ENCODE measurements around the gene CTSL.

The CTSL gene
- total RNA-seq, result 7.5 to 10.6 reads per million in 2 donors

DNA sequence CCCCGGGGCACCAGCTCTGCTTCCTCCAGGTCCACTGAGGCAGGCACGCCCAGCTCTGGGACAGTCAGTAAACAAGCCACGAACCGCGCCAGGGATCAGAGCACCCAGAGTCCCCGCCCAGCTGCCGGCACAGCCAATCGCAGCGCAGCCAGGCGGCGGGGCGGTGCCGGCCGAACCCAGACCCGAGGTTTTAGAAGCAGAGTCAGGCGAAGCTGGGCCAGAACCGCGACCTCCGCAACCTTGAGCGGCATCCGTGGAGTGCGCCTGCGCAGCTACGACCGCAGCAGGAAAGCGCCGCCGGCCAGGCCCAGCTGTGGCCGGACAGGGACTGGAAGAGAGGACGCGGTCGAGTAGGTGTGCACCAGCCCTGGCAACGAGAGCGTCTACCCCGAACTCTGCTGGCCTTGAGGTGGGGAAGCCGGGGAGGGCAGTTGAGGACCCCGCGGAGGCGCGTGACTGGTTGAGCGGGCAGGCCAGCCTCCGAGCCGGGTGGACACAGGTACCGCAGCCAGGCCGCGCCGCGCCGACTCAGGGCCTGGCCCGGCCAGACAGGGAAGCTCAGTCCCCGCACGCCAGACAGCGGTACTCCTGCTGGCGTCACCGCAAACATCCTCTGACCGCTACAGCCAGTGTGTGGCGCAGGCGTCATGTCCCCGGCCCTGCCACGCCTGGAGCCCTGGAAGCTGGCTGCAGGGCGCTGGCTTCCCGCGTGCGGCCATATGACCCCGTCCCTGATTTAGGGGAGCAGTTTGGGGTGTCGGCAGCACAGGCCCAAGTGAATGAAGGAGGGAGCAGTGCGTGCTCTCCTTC, at the start of gene CTSL:
Gene CTSL (plus strand): TSS at position 220 of the 810 bp plus-strand sequence. CDS start 1,485 bp downstream, outside the sequence.
- peak in 3 of 5 experiments; percentile 40 to 46 (median 44) for DNase-seq

- no peak for DNase-seq
Observed at GRCh38 chr9:87676976-87677775, 48.7 kb upstream of the CTSL start.

DNA sequence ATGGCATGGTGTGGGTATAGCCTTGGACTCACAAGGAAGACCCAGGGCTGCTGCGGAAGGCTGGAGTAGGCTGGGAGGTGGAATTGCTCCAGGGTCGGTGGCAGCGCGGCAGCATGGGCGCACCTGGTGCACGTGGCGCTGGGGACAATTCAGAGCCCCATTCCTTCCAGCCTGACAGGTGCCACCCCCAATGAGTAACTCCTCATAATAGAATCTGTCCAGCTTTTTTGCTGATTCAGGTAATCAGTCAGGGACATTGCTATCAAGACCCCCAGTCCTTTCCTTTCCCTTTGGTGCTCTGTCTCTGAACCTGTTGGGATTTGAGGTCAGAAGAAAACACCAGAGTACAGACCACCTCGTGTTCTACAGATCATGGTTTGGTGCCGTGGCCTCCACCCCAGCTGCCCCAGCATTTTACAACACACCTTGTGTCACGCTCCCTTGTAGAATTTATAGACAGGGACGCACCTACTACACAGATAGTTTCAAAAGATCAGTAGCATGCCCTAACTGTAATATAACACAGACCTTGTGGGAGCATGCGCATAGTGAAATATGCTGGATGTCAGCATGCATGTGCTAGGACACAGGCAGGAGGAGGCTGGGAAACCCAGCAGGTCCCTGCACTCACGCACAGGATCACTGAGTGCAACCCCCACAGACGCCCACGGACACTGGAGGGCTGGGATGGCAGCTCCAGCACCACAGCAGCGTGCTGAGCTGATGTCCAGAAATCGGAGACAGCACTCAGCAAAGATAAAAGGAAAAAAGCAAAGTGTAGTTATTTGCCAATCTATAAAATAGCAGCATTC, 47.9 kb upstream of the CTSL start:
- DNase-seq, result no peak

- no peak for DNase-seq
Observed at GRCh38 chr9:87678650-87679355, 47.1 kb upstream of the CTSL start.

- DNase-seq, result no peak
Observed at GRCh38 chr9:87681271-87682061, 44.5 kb upstream of the CTSL start.

GRCh38 chr9:87682085-87682484, 43.8 kb upstream of the CTSL start:
- no peak for DNase-seq

DNA sequence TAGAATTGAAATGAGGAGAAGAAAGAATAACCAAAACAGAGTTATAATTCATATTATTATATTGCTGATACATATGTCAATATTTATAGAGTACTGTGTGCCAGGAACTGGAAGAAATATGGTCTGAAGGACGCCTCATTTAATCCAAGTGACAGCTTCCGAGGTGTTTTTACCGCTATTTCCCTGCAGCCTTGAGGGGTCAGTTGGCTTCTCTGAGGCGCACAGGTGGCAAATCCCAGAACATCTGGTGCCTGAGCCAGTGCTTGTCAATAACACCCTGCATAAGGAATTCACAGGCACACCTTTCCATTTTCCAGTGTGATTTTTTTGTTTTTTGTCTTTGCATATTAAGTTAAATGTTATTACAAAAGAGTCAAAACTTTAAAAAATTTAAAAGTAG, 43.3 kb upstream of the CTSL start:
- DNase-seq, result no peak

DNA sequence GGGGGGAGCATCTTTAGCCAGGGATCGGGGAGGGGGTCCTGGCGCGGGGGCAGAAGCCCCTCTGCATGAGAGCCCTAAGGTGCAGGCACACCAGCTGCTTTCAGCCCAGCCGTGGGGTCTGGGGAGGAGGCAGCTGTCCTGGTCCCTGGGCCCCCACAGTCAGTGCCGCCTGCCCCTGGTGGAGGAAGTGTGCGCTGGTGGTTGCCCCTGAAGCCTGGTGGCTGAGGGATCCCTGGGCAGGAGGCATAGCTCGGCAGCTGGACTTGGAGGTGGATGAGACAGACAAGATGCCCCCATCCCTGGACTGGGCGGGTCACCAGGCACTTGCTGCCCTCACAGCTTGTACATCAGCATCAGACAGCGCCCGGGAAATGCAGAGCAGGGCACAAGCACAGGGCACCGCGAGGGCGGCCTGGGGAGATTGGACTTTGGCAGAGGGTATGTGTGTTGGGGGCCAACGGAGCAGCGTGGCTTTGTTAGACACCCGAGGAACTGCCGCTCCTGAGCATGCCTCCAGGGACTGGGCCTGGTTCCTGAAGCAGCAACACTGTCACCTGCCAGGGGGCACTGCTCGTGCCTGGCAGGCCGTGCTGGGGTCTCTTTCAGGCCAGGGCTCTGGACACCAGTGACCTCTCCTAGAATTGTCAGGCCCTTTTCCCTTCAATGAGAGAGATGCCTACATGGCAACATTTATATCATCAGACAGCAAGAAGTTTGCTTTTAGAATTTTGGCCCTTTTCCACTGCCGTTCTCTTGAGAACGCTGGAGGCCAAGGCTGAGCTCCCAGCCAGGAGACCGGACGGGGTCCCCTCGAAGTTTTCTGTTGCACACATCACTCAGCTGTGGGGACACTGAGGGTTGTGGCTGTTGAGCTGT, 41.9 kb upstream of the CTSL start:
- no peak for DNase-seq

- DNase-seq, result no peak
Observed at GRCh38 chr9:87684627-87685219, 41.2 kb upstream of the CTSL start.

- DNase-seq, result no peak
Observed at GRCh38 chr9:87685441-87685840, 40.5 kb upstream of the CTSL start.

DNA sequence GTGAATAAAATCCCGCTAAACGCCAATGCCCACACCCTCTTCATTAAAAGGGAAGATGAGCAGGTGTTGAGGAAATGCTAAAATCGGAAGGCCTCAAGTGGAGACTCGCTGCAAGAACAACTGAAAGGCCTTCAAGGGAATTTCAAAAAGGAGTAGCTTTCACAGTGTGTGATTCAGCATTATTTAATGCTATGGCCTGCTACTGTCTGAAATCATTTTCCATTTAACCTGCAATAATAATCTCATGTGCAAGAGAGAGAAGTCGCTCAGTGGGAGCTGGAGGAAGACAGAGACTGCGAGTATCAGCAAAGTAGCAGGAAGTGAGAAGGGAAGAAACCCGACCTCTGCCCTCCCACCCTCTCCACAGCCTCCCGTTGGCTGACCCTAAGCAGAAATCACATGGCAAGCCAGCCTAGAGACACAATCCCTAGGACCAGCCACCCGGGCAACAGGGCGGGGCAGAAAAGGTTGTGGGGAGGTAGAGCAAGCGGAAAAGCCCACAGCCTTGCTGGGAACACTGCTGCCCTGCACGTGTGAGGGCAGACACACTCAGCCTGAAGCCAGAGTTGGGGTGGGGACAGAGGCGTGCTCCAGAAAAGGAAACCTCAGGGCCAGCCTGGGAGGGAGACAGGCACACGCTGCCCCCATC, 39.9 kb upstream of the CTSL start:
- DNase-seq, result no peak

GRCh38 chr9:87686520-87687090, 39.3 kb upstream of the CTSL start:
- DNase-seq, result no peak

DNA sequence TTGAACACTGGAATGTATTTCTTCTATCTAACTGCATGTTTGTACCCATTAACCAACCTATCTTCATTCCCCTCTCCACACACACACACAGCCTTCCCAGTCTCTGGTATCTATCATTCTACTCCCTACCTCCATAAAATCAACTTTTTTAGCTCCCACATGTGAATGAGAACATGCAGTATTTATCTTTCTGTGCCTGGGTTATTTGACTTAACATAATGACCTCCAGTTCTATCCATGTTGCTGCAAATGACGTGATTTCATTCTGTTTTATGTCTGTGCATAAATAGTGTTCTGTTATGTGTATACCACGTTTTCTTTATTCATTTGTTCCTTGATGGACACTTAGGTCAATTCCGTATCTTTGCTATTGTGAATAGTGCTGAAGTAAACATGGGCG, 38.7 kb upstream of the CTSL start:
- no peak for DNase-seq

GRCh38 chr9:87694236-87694755, 31.6 kb upstream of the CTSL start:
- DNase-seq, result no peak

GRCh38 chr9:87695523-87695922, 30.4 kb upstream of the CTSL start:
- DNase-seq, result no peak

GRCh38 chr9:87696641-87697040, 29.3 kb upstream of the CTSL start:
- peak in 1 of 5 experiments; percentile 13 for DNase-seq

DNA sequence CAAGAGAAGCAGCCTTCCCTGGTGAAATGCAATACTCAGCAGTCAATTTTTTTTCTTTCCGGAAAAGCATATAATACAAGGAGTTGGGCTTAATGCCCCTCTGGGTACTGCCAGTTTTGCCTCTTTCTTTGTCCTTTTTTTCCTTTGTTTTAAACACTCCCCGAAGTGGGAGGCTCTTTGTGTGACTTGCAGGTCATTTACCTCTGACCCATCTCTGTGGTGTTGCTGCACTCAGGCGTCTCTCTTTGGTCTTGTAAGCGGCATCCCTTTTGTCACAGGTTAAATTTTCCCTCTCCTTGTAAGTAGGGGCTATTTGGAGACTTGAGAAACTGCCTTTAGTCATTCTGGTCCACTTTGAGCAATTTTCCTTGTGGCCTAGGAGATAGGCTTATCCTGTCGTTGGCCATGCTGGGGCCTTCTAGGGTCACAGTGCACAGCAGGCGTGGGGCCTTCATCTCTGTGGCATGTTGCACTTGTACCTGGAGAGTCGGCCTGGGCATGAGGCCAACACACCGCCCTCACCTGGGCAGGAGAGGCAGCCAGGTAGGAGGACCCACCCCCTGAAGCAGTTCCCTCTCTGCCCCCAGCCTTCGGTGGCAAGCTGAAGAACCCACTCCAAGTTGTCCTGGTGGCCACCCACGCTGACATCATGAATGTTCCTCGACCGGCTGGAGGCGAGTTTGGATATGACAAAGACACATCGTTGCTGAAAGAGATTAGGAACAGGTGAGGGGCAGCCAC, 27.7 kb upstream of the CTSL start:
- no peak for DNase-seq

- no peak for DNase-seq
Observed at GRCh38 chr9:87699835-87700234, 26.1 kb upstream of the CTSL start.
